NB4 (cell line): ENCODE data around the gene DNAJC12.
"Not testable (repeated sequence)": the region's sequence is repeated elsewhere in the genome, so short reads cannot be mapped to it uniquely, and the experiment has no call there.

ENCODE experiments used
- DNase-seq: peaks from one replicate; pipeline ENCODE4 v3.0.0; 2010; ENCODE audit warnings: low read depth
- H3K4me3 ChIP-seq: one replicate; pipeline ENCODE4 v1.5.1; 2011; ENCODE audit warnings: mild to moderate bottlenecking, low read depth, low read length, moderate library complexity
- CTCF ChIP-seq: IDR thresholded peaks from one replicate; pipeline ENCODE4 v1.5.1; 2012; ENCODE audit warnings: low read depth, low read length
- MAX ChIP-seq: IDR thresholded peaks from 2 replicates; pipeline ENCODE4 v1.6.1; 2011; ENCODE audit warnings: low read depth, low read length
- MYC ChIP-seq: IDR thresholded peaks from 2 replicates; pipeline ENCODE4 v1.6.1; 2011; ENCODE audit warnings: low read depth, low read length
- POLR2A ChIP-seq: IDR thresholded peaks from 2 replicates; pipeline ENCODE4 v1.6.1; 2011; ENCODE audit warnings: mild to moderate bottlenecking; ENCODE audit not compliant: insufficient read length; ENCODE audit errors: extremely low read depth

The DNAJC12 gene

GRCh38 chr10:67837541-67838314 lies at the start of gene DNAJC12:
TSS of gene DNAJC12 (minus strand) at chr10:67838188. CDS start at chr10:67838011, 177 bp downstream.
- TF ChIP-seq MAX (peak; percentile 100), MYC (peak; percentile 97), POLR2A (peak; percentile 72), CTCF (no peak)
- peak within 1 kb of the TSS; percentile 85 for H3K4me3 ChIP-seq
- peak; percentile 93 for DNase-seq

GRCh38 chr10:67884842-67885670 lies 47.1 kb upstream of the DNAJC12 start:
- H3K4me3 ChIP-seq = peak overlapping the region; percentile 96
- TF ChIP-seq MYC = peak; percentile 58; the same call in 1 of the 2 replicates
- no peak for TF ChIP-seq CTCF
- peak; percentile 3 for TF ChIP-seq POLR2A
- peak; percentile 49; the same call in 1 of the 2 replicates for TF ChIP-seq MAX
- peak; percentile 96 for DNase-seq

GRCh38 chr10:67884313-67884841 lies 46.4 kb upstream of the DNAJC12 start, which contains the start of gene SIRT1:
TSS of gene SIRT1 (plus strand) at chr10:67884656. CDS start at chr10:67884722, 66 bp downstream.
- peak within 1 kb of the TSS; percentile 96 for H3K4me3 ChIP-seq
- peak; percentile 99 for DNase-seq
- TF ChIP-seq POLR2A (peak; percentile 97), CTCF (no peak), MYC (peak; percentile 59; the same call in 1 of the 2 replicates), MAX (peak; percentile 98)

GRCh38 chr10:67883710-67884312 lies 45.8 kb upstream of the DNAJC12 start:
- no peak for DNase-seq
- peak overlapping the region; percentile 69 for H3K4me3 ChIP-seq
- TF ChIP-seq MAX = no peak
- TF ChIP-seq MYC = peak; percentile 21; the same call in 1 of the 2 replicates
- TF ChIP-seq POLR2A = no peak
- TF ChIP-seq CTCF = no peak

GRCh38 chr10:67878133-67878532 lies 40.1 kb upstream of the DNAJC12 start:
- no peak overlapping the region for H3K4me3 ChIP-seq
- DNase-seq = no peak
- TF ChIP-seq MYC (no peak), CTCF (no peak), MAX (no peak), POLR2A (no peak)

GRCh38 chr10:67877421-67877820 lies 39.4 kb upstream of the DNAJC12 start:
- H3K4me3 ChIP-seq, DNase-seq: not testable (repeated sequence)
